Posterior cingulate gyrus (tissue), 11 donors: Measurements from ENCODE around the gene GNAZ.

Experiments
- DNase-seq, 10 donors: peaks; one replicate each; pipeline versions ENCODE4 v3.0.0 to v3.0.0-alpha.2; 2020 to 2021; ENCODE audit warnings: mixed read lengths in 3 of 10
- intact Hi-C: fragments of 100-400 bp; cut with DNase I; formaldehyde crosslinking; loops from one replicate; pipeline ENCODE4 v1.15.1; 2023

The GNAZ gene

DNA sequence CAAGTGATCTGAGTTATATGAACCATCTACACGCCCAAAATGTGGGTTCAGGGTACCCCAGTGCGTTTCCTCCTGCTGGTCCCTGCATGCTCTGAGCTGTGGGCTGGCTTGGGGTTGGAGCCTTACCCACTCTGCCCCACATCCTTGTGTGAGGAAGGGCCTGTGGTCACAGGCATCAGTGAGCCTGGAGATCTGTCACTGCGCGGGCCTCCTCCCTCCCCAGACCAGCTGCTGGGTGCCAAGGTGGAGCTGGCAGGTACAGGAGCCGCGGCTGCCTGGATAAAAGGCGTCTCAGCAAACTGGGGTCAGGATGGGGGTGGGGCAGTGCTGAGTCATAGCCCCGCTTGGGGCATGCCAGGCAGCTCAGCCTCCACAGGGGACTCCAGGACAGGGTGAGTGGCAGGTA lies 17.9 kb downstream of the GNAZ start:
- intact Hi-C loops, result no loop called here
- DNase-seq, result no peak

GRCh38 chr22:23089010-23089409 lies 18.7 kb downstream of the GNAZ start:
- DNase-seq, result no peak
- intact Hi-C loops, result no loop called here

DNA sequence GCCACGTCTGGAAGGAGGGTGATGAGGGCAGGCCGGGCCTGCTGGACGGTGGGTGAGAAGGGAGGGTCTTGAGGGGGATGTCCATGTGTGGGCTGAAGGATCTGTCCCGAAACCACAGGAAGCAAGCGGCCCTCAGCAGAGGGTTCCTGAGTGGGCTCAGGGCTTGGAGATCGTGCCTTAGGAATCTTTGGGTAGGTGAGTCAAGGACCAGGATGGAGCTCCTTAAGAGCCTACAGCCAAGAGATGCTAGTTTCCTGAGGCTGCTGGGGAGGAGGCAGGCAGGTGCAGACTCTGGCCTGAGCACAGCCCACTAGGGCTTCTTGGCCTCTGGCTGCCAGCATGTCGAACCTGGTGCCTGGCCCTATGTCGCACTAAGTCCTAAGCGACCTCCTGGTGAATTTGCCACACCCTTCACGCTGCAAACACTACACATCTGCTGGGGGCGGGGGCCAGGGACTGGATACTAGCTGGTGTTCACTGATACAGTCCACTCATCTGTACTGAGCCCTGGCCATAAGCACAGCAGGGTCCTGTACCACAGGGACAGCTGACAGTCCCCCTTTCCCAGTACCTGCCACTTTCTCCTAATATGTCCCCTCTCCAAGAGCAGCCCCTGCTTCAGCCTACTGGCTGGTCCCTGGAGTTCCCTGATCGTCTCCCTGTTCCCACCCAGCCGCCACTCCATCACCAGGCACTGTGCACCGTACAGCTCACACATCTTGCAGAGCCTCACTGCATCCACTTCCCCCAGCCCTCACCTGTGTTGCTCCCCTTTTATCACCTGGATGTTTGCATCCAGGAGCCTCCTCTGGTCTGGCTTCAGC lies 19.5 kb downstream of the GNAZ start:
- intact Hi-C loops, result no loop called here

GRCh38 chr22:23090457-23090835 lies 20.1 kb downstream of the GNAZ start:
- DNase-seq, result no peak
- intact Hi-C loops, result no loop called here

More for the DNA sequence above, 19.5 kb downstream of the GNAZ start:
- DNase-seq, result no peak

GRCh38 chr22:23091760-23092159 lies 21.4 kb downstream of the GNAZ start:
- DNase-seq, result no peak
- intact Hi-C loops, result no loop called here

DNA sequence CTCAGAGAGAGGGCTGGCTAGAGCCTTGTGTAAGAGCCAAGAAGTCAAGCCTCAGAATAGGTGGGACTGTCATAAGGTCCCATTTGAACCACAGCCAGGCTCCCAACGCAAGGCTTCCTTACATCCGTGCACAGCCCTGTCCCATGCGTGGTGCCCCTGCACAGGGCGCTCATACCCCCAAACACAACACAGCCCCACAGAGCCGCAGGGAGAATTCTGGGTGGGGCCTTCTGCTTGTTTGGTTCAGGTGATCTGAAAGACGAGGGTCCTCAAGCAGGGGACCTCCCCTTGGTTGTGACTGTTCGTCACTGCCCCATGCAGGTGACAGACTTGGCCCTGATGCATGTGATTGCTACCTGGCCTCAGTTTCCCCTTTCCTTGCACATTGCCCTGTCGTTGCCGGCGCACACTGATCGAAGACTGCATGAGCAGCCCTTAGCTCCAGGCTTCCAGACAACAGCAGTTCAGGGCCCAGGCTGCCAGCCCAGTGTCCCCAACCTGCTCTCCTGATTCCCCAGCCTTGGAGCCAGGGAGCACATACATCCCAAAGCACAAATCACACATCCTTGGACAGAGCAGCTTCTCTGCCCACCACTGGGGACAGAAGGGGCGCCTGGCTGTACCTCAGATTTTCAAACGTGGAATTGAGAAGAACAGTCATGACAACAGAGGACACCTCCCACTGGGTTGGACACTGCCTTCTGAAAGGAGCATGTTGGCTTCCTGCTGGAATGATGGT lies 22.1 kb downstream of the GNAZ start:
- intact Hi-C loops, result no loop called here
- no peak for DNase-seq

- DNase-seq, result no peak
- intact Hi-C loops, result no loop called here
Observed at GRCh38 chr22:23093051-23093788, 22.9 kb downstream of the GNAZ start.

DNA sequence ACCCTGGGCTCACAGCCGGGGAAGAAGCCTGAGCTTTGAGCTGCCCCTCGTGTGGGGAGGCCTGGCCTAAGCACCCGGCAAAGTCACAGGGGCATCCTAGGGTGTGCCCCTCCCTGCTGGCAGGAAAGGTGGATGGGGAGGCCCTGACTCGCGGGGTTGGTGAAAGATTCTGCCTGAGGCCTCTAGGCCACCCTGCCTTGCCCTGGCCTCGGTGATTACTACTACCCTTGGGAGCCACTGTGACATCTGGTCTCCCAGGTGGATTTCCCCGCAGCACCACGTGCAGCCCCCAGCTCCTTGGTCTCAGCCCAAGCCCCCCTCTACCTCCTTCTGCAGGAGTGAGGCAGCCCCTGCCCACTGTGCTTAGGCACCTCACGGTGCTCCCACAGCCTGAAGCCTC lies 23.9 kb downstream of the GNAZ start:
- DNase-seq, result no peak
- intact Hi-C loops, result no loop called here

- DNase-seq, result peak in 1 of 10 donors; percentile 37
Observed at GRCh38 chr22:23094695-23095681, 24.7 kb downstream of the GNAZ start.

GRCh38 chr22:23095733-23096342 lies 25.5 kb downstream of the GNAZ start:
- intact Hi-C loops, result no loop called here
- no peak for DNase-seq

More at GRCh38 chr22:23094695-23095681, 24.7 kb downstream of the GNAZ start:
- intact Hi-C loops, result no loop called here

GRCh38 chr22:23097412-23098229 lies 27.3 kb downstream of the GNAZ start:
- intact Hi-C loops, result no loop called here

DNA sequence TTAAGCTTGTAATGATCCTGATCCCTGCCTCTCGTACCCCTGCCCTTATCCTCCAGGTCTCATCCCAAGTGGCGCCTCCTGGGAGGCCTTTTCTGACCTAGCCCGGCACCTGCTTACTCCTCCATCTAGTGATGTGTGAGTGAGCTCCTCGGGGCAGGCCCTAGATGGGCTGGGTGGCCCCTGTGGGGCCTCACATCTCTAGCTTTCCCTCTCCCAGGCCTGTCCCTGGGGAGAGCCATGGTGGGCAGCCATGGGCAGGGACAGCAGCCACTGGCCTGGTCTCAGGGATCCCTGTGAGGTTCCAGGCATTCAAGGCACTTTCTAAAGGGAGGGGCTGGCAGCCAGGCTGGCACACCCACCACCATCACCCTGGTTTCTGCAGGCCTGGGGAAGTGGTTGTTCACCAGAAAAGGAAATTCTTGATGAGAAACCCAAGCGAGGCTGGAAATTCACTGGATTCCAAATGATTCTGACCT lies 27.9 kb downstream of the GNAZ start:
- intact Hi-C loops, result no loop called here
- DNase-seq, result no peak

More at GRCh38 chr22:23097412-23098229, 27.3 kb downstream of the GNAZ start:
- no peak for DNase-seq

GRCh38 chr22:23098718-23099530 lies 28.6 kb downstream of the GNAZ start:
- intact Hi-C loops, result no loop called here

DNA sequence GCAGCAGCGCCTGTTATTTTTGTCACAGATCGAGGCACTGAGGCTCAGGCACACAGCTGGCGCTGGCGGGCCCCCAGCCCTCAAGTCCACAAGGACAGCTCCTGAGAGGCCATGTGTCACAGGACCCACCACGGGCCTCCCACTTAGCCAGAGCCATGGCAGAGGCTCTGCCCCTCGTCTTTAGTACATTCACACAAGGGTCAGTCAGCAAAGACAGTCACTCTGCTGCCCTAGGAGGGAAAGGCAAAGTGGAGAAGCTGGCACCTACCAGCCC lies 29.1 kb downstream of the GNAZ start:
- intact Hi-C loops, result no loop called here
- DNase-seq, result no peak

More at GRCh38 chr22:23098718-23099530, 28.6 kb downstream of the GNAZ start:
- DNase-seq, result peak in 8 of 10 donors; percentile 53 to 92 (median 66)

GRCh38 chr22:23100124-23100801 lies 29.9 kb downstream of the GNAZ start:
- intact Hi-C loops, result no loop called here
- no peak for DNase-seq

GRCh38 chr22:23101524-23101923 lies 31.2 kb downstream of the GNAZ start:
- intact Hi-C loops, result no loop called here
- no peak for DNase-seq

DNA sequence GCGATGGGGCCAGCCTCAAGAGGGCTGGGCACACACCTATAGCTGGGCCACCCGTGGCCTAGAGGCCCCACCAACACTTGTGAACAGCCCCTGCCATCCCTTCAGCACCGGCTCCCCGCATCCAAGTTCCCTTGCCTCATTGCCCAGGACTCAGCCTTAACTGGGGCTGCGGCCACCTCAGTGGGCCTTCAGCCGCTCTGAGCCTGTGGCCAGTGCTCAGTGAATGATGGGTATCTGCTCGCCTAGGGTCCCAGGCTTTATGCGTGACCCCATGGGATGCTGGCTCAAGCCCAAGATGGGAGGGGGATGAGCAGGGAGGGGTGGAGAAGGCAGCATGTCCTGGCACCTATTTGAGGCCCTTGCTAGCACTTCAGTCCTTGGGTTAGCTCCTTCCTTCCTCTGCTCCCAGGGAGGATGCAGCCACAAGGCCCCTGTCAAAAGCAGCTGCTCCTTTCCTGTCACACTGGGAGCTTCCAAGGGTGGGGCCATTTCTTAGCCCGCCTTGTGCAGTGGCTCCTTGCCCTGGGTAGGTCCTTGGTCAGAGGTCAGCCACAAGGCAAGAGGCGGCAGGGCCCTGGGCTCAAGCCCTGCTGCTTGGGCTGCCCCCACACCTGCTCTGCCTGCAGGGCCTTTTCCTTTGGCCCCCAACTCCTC lies 31.8 kb downstream of the GNAZ start:
- no peak for DNase-seq
- intact Hi-C loops, result no loop called here
